Measurements from ENCODE around the gene HK3.

DNA sequence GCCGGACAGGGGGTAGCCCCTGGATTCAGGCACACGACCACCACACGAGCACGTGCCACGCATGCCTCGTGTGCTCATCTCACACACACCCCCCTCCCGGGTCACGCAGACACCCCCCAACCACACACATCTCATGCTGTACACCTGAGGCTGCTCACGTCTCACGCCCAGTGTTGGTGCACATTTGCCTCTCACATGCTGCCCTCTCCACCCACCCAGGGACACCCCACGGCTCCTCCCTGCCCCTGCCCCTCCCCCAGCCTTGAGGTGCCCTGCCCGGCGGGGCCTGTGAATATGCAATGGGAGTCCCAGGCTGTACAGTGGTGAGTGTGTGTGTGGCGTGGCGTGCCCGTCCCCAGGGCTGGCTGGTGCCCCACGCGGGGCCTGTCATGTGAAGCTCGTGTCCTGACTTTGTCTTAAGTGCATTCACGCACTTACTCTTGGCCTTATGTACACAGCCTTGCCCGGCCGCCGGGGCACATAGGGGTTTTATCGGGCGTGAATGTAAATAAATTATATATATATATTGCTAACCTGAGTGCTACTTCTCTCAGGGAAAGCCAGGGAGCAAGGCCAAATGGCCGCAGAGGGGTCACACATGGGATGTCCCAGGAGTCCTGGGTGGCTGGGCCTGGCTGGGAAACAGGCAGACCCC, 18.7 kb downstream of the HK3 start:
- no peak for TF ChIP-seq RNF2 (IDR thresholded peaks at IDR 0.05; ENCODE audit: borderline replicate concordance, low read depth)
- no peak for TF ChIP-seq SMC3 (IDR thresholded peaks at IDR 0.05)
- TF ChIP-seq KDM1A (IDR thresholded peaks at IDR 0.05; ENCODE audit: low read depth), result no peak
- TF ChIP-seq MAFK (IDR thresholded peaks at IDR 0.05; ENCODE audit: partially characterized antibody), result no peak
- TF ChIP-seq CTCF (IDR thresholded peaks at IDR 0.05), result no peak
- TF ChIP-seq, protein P1, sequence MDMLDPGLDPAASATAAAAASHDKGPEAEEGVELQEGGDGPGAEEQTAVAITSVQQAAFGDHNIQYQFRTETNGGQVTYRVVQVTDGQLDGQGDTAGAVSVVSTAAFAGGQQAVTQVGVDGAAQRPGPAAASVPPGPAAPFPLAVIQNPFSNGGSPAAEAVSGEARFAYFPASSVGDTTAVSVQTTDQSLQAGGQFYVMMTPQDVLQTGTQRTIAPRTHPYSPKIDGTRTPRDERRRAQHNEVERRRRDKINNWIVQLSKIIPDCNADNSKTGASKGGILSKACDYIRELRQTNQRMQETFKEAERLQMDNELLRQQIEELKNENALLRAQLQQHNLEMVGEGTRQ (IDR thresholded peaks at IDR 0.05), result no peak
- TF ChIP-seq EP300 (IDR thresholded peaks at IDR 0.05), result no peak
- no peak for TF ChIP-seq ESRRA (IDR thresholded peaks at IDR 0.05; ENCODE audit: borderline replicate concordance, low read length)
- no peak for TF ChIP-seq RAD21 (conservative IDR thresholded peaks at IDR 0.05 in 1 of 2, IDR thresholded peaks at IDR 0.05 in 1 of 2)
- no peak for TF ChIP-seq POLR2A (IDR thresholded peaks at IDR 0.05; ENCODE audit: low read length)
- TF ChIP-seq TP53 (CRISPR knock-in tag; IDR thresholded peaks at IDR 0.05), result no peak
- no peak for TF ChIP-seq E2F6 (IDR thresholded peaks at IDR 0.05; ENCODE audit: borderline replicate concordance, low read depth)
